HepG2 (cell line): Measurements from ENCODE around the gene TOR4A. TPM values are rescaled to one million over a fixed set of nuclear protein-coding genes. Genes with fewer than 3 reads are reported as not detected.

ENCODE experiments used
- BRD4 ChIP-seq: sonication (generic); formaldehyde crosslinking; IDR thresholded peaks from 2 replicates; pipeline ENCODE4 v1.4.0; 2020; ENCODE audit warnings: missing genetic modification reagents
- FOXA1 ChIP-seq, 2 experiments: fragments of 450-650 bp in 1 of 2; sonication (generic) in 1 of 2; formaldehyde crosslinking in 1 of 2; IDR thresholded peaks; 2 replicates each; pipeline versions ENCODE4 v1.4.0 to v1.6.1; 2016 to 2020; ENCODE audit warnings: missing genetic modification reagents in 1 of 2
- FOXJ3 ChIP-seq: sonication (generic); formaldehyde crosslinking; IDR thresholded peaks from 2 replicates; pipeline ENCODE4 v1.4.0; 2020; ENCODE audit warnings: missing genetic modification reagents, mild to moderate bottlenecking, borderline replicate concordance
- JDP2 ChIP-seq: sonication (generic); formaldehyde crosslinking; IDR thresholded peaks from 2 replicates; pipeline ENCODE4 v1.8.1; 2022; ENCODE audit warnings: missing genetic modification reagents, borderline replicate concordance
- MXI1 ChIP-seq: IDR thresholded peaks from 3 replicates; pipeline ENCODE4 v1.6.1; 2012; ENCODE audit warnings: low read depth, low read length, inconsistent platforms, borderline replicate concordance
- PHF21A ChIP-seq: sonication (generic); formaldehyde crosslinking; IDR thresholded peaks from 2 replicates; pipeline ENCODE4 v1.5.0; 2020; ENCODE audit warnings: mild to moderate bottlenecking, missing genetic modification reagents
- POGZ ChIP-seq: sonication (generic); formaldehyde crosslinking; IDR thresholded peaks from 2 replicates; pipeline ENCODE4 v1.4.0; 2020; ENCODE audit warnings: mild to moderate bottlenecking, missing genetic modification reagents
- PRDM15 ChIP-seq: sonication (generic); formaldehyde crosslinking; IDR thresholded peaks from 2 replicates; pipeline ENCODE4 v1.4.0; 2020; ENCODE audit warnings: missing genetic modification reagents
- SAP130 ChIP-seq: IDR thresholded peaks from 2 replicates; pipeline ENCODE4 v1.6.1; 2016; ENCODE audit warnings: low read depth
- SCMH1 ChIP-seq: sonication (generic); formaldehyde crosslinking; IDR thresholded peaks from 2 replicates; pipeline ENCODE4 v1.9.0; 2021; ENCODE audit warnings: missing genetic modification reagents, mild to moderate bottlenecking, borderline replicate concordance
- SP4 ChIP-seq: sonication (generic); formaldehyde crosslinking; IDR thresholded peaks from 2 replicates; pipeline ENCODE4 v1.8.1; 2023; ENCODE audit warnings: mild to moderate bottlenecking, missing genetic modification reagents
- TBL1XR1 ChIP-seq: fragments of 150-350 bp; IDR thresholded peaks from 2 replicates; pipeline ENCODE4 v1.6.1; 2014; ENCODE audit warnings: borderline replicate concordance, low read length; ENCODE audit not compliant: partially characterized antibody
- TBP ChIP-seq: sonication (generic); formaldehyde crosslinking; IDR thresholded peaks from 2 replicates; pipeline ENCODE4 v1.5.0; 2020; ENCODE audit warnings: missing genetic modification reagents
- YEATS4 ChIP-seq: sonication (generic); formaldehyde crosslinking; IDR thresholded peaks from 2 replicates; pipeline ENCODE4 v1.4.0; 2020; ENCODE audit warnings: missing genetic modification reagents, borderline replicate concordance
- ZBTB46 ChIP-seq: sonication (generic); formaldehyde crosslinking; IDR thresholded peaks from 2 replicates; pipeline ENCODE4 v1.4.0; 2020; ENCODE audit warnings: mild to moderate bottlenecking, missing genetic modification reagents, borderline replicate concordance
- ZFP37 ChIP-seq: sonication (generic); formaldehyde crosslinking; IDR thresholded peaks from 2 replicates; pipeline ENCODE4 v1.4.0; 2020; ENCODE audit warnings: missing genetic modification reagents, borderline replicate concordance
- ZFX ChIP-seq: sonication (generic); formaldehyde crosslinking; IDR thresholded peaks from 2 replicates; pipeline ENCODE4 v1.4.0; 2020; ENCODE audit warnings: mild to moderate bottlenecking, low read depth, missing genetic modification reagents, moderate library complexity
- ZNF251 ChIP-seq: sonication (generic); formaldehyde crosslinking; IDR thresholded peaks from 2 replicates; pipeline ENCODE4 v1.9.0; 2021; ENCODE audit warnings: mild to moderate bottlenecking, missing genetic modification reagents
- ZNF260 ChIP-seq: sonication (generic); formaldehyde crosslinking; IDR thresholded peaks from 2 replicates; pipeline ENCODE4 v1.4.0; 2020; ENCODE audit warnings: missing genetic modification reagents, low read depth, mild to moderate bottlenecking, borderline replicate concordance
- ZNF335 ChIP-seq: sonication (generic); formaldehyde crosslinking; IDR thresholded peaks from 2 replicates; pipeline ENCODE4 v1.4.0; 2020; ENCODE audit warnings: missing genetic modification reagents
- ZNF382 ChIP-seq: sonication (generic); formaldehyde crosslinking; IDR thresholded peaks from 2 replicates; pipeline ENCODE4 v1.5.0; 2020; ENCODE audit warnings: missing genetic modification reagents, mild to moderate bottlenecking, borderline replicate concordance
- ZNF75D ChIP-seq: sonication (generic); formaldehyde crosslinking; IDR thresholded peaks from 2 replicates; pipeline ENCODE4 v1.8.1; 2023; ENCODE audit warnings: missing genetic modification reagents, mild to moderate bottlenecking, borderline replicate concordance
- ZNF777 ChIP-seq: sonication (generic); formaldehyde crosslinking; IDR thresholded peaks from 2 replicates; pipeline ENCODE4 v1.4.0; 2020; ENCODE audit warnings: missing genetic modification reagents
- ZSCAN20 ChIP-seq: sonication (generic); formaldehyde crosslinking; IDR thresholded peaks from 2 replicates; pipeline ENCODE4 v1.4.0; 2020; ENCODE audit warnings: missing genetic modification reagents, mild to moderate bottlenecking, borderline replicate concordance
- polyA plus RNA-seq, 8 experiments: library from polyadenylated mRNA; depleted of rRNA in 3 of 8; stranded (reverse) in 7 of 8; unstranded in 1 of 8; fragments of >200 nt; fragmentation: Illumina TruSeq in 4 of 8; extraction: Trizol in 4 of 8; gene quantifications; 2 replicates each; pipeline versions ENCODE4 v1.2.1 to v1.2.3, GENCODE V29; 2011 to 2016; ENCODE audit warnings: low read depth in 4 of 8, missing spikeins in 1 of 8, mixed read lengths in 1 of 8; ENCODE audit not compliant: insufficient read depth in 1 of 8
- total RNA-seq, 5 experiments: library from RNA; depleted of rRNA; stranded (reverse); fragments of >200 nt; fragmentation: Illumina TruSeq; extraction: Trizol; gene quantifications; 2 replicates each; pipeline ENCODE4 v1.2.3, GENCODE V29; 2016; ENCODE audit warnings: low read depth in 1 of 5

TOR4A gene
- total and polyA plus RNA-seq, 2 of the 13 experiments (the other 11 are each of a cell fraction or from before 2014, with no cell fraction given) = 11.1 to 14.2 TPM

DNA sequence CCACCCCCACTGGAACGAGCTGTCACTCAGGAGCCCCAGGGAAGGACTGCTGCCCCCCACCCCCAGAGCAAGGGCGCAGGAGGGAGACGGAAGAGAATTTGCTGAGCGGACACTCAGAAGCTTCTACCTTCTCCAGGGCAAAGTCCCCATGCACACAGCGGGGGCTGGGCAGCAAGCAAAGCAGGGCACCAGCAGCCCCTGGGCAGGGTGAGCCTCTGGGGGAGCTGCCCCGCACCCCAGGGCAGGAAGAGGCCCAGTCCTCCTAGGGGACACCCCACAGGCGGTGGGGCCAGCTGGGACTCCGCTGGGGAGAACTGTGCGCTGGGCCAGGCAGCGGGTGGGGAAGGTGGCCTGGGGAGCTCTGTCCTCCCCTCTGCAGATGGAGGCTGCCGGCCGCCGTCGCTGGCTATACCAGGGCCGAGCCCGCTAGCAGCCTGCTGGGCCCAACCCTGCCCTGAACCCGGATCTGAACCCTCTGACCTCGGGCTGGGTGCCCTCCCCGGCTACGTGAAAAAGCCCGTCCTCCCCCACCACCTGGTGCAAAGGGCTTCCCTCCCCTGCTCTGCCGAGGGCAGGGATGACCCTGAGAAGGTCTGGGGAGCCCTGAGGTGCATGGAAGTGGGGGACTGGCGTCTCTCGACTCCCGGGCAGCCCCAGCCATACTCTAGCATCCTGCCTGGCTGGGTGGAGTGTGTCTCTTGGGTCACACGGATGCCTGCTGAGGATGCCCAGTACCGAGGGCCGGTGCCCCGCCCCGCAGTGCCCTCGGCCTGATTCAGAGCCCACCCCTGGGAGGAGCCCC, 47.4 kb upstream of the TOR4A start (continued):
- TF ChIP-seq TBP (CRISPR knock-in tag) (no peak), ZFX (CRISPR knock-in tag) (peak; percentile 70), ZNF260 (CRISPR knock-in tag) (no peak), ZFP37 (CRISPR knock-in tag) (no peak), SCMH1 (CRISPR knock-in tag) (no peak), SP4 (CRISPR knock-in tag) (peak; percentile 57; the same call in 1 of the 2 replicates), MXI1 (no peak), YEATS4 (peak; percentile 63; the same call in 1 of the 2 replicates), ZBTB46 (CRISPR knock-in tag) (no peak), PRDM15 (CRISPR knock-in tag) (no peak), TBL1XR1 (no peak), PHF21A (CRISPR knock-in tag) (peak; percentile 83), ZNF335 (no peak), JDP2 (CRISPR knock-in tag) (no peak), SAP130 (CRISPR knock-in tag) (peak; percentile 77), POGZ (CRISPR knock-in tag) (no peak), ZNF75D (CRISPR knock-in tag) (no peak), BRD4 (CRISPR knock-in tag) (no peak), FOXA1 (IDR thresholded peaks at IDR 0.05) (no peak), FOXA1 (CRISPR knock-in tag; IDR thresholded peaks at IDR 0.05) (no peak), ZNF382 (no peak), ZNF251 (CRISPR knock-in tag) (no peak), ZSCAN20 (CRISPR knock-in tag) (no peak), ZNF777 (CRISPR knock-in tag) (peak; percentile 59; the same call in 1 of the 2 replicates), FOXJ3 (no peak)
